ENCODE data around the gene TPBGL. TPM values are rescaled to one million over a fixed set of nuclear protein-coding genes. Genes with fewer than 3 reads are reported as not detected.

Gene TPBGL
- total RNA-seq, 3 donors from 2014 or later = 0.33 TPM; not detected in 2

GRCh38 chr11:75260396-75261170, 20.0 kb downstream of the TPBGL start:
- intact Hi-C loops (cut with DNase I; ENCODE audit: low total_unique reads) = no loop called here
- H3K27ac ChIP-seq = no peak overlapping the region
- H3K4me1 ChIP-seq = no peaks in the 10 kb centered on the region
- H3K9me3 ChIP-seq = no peaks in the 10 kb centered on the region
- no peak overlapping the region for H3K4me3 ChIP-seq
- H3K36me3 ChIP-seq = no peaks in the 10 kb centered on the region
- no peak for TF ChIP-seq POLR2A (IDR thresholded peaks at IDR 0.05)
- no peak for TF ChIP-seq CTCF (IDR thresholded peaks at IDR 0.05)
- TF ChIP-seq POLR2AphosphoS5 (IDR thresholded peaks at IDR 0.05) = no peak
- DNase-seq (ENCODE audit: low spot score in 2 of 2) = no peak
- no peaks in the 10 kb centered on the region for H3K27me3 ChIP-seq

GRCh38 chr11:75261902-75262361, 21.4 kb downstream of the TPBGL start:
- intact Hi-C loops (cut with DNase I; ENCODE audit: low total_unique reads) = no loop called here
- DNase-seq (ENCODE audit: low spot score in 2 of 2) = peak in 1 of 2 donors; percentile 22

GRCh38 chr11:75262436-75262835, 21.9 kb downstream of the TPBGL start:
- no peaks in the 10 kb centered on the region for H3K27me3 ChIP-seq
- H3K9me3 ChIP-seq = no peaks in the 10 kb centered on the region
- TF ChIP-seq CTCF (IDR thresholded peaks at IDR 0.05) (no peak), POLR2AphosphoS5 (IDR thresholded peaks at IDR 0.05) (no peak), POLR2A (IDR thresholded peaks at IDR 0.05) (no peak)
- no peak overlapping the region for H3K4me3 ChIP-seq
- H3K36me3 ChIP-seq = no peaks in the 10 kb centered on the region
- intact Hi-C loops (cut with DNase I; ENCODE audit: low total_unique reads) = no loop called here
- H3K4me1 ChIP-seq = no peaks in the 10 kb centered on the region
- DNase-seq (ENCODE audit: low spot score in 2 of 2) = peak in 1 of 2 donors; percentile 39
- no peak overlapping the region for H3K27ac ChIP-seq

More at GRCh38 chr11:75261902-75262361, 21.4 kb downstream of the TPBGL start:
- Histone ChIP-seq H3K36me3 (no peaks in the 10 kb centered on the region), H3K4me1 (no peaks in the 10 kb centered on the region), H3K4me3 (no peak overlapping the region), H3K27me3 (no peaks in the 10 kb centered on the region), H3K27ac (no peak overlapping the region), H3K9me3 (no peaks in the 10 kb centered on the region)
- TF ChIP-seq CTCF (IDR thresholded peaks at IDR 0.05) = no peak
- TF ChIP-seq POLR2A (IDR thresholded peaks at IDR 0.05) = no peak
- no peak for TF ChIP-seq POLR2AphosphoS5 (IDR thresholded peaks at IDR 0.05)

GRCh38 chr11:75262961-75263852, 22.6 kb downstream of the TPBGL start:
- H3K36me3 ChIP-seq = no peaks in the 10 kb centered on the region
- peak overlapping the region in 1 of 2 donors; percentile 58 for H3K27ac ChIP-seq
- TF ChIP-seq POLR2A (IDR thresholded peaks at IDR 0.05) (no peak), POLR2AphosphoS5 (IDR thresholded peaks at IDR 0.05) (no peak), CTCF (IDR thresholded peaks at IDR 0.05) (no peak)
- intact Hi-C loops (cut with DNase I; ENCODE audit: low total_unique reads) = no loop called here
- no peaks in the 10 kb centered on the region for H3K4me1 ChIP-seq
- H3K9me3 ChIP-seq = no peaks in the 10 kb centered on the region
- DNase-seq (ENCODE audit: low spot score in 2 of 2) = peak in 1 of 2 donors; percentile 49
- H3K27me3 ChIP-seq = no peaks in the 10 kb centered on the region
- no peak overlapping the region for H3K4me3 ChIP-seq
